Measurements from ENCODE around the gene C1QTNF9B.
"Not testable (repeated sequence)": the region's sequence is repeated elsewhere in the genome, so short reads cannot be mapped to it uniquely, and the experiment has no call there.

C1QTNF9B gene

DNA sequence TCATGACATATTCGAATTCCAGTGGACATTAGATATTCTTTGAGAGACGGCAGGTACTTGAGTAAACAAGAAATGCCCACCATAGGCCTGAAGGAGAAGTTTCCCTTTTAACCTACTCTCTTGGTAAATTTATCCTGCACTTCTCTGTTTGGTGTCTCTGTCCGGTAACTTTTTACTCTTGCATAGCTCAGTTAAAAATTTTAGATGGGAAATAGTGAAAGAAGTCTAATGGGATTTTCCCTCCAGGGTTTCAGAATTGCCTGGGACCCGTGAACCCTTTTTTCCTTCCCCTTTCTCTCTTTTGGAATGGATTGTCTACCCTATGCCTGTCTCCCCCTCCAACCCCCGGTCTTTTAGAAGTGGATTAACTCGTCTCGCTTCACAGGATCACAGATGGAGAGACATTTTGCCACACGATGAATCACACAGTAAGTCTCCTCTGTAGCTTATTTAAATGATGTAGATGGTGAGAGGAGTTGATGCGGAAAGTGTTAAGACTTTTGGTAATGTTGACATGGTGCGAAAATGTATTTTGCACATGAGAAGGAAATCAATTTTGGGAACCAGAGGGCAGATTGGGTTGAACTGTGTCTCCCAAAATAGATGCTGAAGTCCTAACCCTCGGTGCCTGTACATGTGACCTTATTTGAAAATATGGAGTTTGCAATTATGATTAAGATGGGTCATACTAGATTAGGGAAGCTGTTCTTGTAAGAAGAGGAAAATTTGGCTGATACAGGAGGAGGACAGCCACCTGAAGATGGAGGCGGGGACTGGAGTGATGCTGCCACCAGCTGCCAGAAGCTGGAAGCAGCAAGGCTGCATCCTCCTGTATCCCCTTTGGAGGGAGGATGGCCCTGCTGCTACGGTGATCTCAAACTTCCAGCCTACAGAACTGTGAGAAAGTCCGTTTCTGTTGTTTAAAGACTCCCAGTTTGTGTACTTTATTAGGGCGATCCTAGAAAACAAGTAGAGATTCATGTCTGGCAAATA, 7.4 kb downstream of the C1QTNF9B start:
- no peak for DNase-seq

DNA sequence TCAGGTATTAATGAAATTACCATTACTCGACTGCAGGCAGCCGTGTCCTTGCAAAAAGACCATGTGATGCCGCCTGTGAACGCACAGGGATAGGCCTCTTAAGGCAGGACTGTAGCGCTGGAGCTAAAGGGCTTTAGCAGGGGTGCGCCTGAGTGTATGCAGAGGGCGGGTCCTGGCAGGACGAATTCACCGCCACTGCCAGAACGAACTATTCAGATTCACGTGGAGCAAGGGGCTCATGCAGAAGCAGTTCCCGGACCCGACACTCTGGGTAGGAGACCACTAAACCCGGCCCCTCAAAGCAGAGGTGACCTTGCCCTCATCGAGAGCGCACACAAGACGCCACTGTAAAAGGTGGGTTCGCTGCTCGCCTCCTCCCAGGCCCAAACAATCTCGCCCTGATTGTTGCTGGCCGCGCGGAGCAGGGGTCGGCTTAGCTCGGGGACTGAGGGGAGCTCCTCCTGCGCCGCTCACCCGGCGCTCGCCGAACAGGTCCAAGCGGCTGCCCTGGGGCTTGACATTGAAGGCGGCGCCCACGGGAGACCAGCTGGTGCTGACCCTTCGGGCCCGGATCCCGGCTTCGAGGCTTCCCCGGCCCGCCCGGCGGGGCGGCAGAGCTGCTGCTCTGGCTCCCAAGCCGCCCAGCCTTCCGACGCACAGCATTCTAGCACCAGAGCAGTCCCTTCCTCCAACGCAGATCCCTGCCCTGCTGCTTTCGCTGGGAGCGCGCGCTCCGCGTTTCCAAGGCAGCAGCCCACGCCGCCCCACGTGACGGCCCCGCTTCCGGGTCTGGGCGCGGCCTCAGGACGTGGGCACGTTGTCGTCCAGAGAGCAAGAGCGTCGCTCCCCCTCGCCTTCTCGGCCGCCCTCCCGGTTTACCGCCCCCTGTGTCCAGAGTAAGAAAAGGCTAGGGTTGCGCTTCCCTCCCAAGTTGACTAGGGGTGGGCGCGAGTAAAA, 8.4 kb downstream of the C1QTNF9B start, which contains the start of gene MIPEP:
TSS of gene MIPEP (minus strand) at position 743 of the 957 bp plus-strand sequence. CDS start at position 663, 80 bp downstream.
- DNase-seq, result peak; percentile 97

DNA sequence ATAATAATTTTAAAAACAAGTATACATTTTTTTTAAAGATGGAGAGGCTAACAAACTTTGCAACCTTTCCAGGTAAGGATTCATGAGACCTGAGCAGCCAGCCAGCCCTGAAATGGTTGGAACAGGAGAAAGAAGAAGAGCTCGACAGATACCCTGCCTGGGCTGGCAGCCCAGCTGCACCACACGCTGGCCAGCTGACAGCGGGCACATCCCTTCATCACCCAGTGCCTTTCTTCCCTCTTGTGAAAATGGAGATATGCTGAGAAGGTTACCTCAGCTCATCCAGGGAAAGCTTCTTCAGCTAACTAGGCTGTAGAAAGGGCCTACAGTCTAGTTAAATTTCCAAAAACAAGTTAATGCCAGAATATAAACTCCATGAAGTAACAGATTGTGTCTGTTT, 12.9 kb downstream of the C1QTNF9B start:
- not testable (repeated sequence) for DNase-seq

DNA sequence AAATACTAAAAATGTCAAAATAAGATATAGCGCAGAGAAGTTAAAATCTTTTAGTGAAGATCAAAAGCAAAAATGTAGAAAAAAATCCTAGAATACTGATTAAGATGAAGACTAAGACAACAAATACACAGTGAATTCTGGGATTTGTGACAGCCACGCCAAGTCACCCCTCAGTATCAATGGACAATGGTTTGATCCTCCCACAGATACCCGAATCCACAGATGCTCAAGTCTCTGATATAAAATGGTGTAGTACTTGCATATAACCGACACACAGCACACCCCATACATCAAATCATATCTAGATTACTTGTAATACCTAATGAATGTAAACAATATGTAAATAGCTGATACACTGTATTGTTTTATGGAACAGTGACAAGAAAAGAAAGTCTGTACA, 14.0 kb downstream of the C1QTNF9B start:
- DNase-seq, result no peak

DNA sequence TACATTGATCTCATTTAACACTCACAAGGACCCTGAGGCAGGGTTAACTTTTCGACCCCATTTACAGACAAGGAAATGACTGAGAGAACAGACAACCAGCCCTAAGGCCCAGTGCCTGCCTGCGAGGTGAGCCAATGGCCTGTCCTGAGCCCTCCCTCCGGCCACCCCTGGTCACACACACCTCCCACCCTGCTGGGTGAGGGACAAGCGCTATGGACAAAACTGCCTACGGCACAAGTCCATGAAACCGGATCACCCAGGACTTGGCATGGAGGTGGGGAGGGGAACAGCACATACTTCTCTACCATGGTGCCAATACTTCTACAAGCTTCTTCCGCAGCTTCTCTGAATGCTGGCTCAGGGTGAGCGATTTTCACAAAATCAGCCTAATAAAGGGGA, 15.9 kb downstream of the C1QTNF9B start:
- not testable (repeated sequence) for DNase-seq

DNA sequence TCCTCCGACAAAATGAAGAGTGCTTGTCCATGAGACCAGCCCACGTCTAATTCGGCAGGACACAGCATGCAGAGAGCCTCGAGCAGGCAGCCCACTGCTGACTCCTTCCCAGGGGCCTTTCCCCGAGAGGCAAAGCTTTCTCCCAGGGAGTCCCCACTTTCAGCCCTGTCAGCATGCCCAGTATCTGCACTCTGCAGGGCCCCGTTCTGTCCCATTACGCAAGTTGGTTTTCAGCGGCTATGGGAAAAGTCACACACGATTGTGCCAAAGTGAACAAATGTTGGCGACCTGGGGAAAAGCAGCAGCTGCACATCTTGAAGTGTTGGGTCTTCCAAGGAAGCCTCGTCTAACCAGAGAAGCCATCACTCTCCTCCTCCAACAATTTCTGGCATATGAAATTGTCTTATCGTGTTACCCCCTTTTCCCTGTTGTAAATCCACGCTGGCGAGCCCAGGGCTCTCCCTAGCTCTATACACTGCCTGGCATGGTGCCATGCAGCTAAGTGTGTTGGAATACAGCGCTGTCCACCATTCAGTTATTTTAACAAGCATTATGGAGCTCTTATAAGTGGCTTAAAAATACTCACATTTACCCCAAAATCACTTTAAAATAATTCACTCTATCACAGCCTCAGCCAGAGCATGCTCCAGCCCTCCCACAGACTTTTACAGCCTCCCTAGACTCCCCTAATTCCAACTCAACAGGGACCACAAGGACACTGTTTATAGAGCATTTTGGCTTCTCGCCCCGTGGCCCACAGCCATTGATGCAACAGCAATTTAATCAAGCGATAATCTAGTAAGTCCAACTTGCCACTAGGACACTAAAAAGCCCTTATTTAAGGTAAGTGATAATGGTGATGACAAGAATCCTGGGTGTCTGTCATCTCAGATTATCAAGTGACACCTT, 16.6 kb downstream of the C1QTNF9B start:
- not testable (repeated sequence) for DNase-seq

DNA sequence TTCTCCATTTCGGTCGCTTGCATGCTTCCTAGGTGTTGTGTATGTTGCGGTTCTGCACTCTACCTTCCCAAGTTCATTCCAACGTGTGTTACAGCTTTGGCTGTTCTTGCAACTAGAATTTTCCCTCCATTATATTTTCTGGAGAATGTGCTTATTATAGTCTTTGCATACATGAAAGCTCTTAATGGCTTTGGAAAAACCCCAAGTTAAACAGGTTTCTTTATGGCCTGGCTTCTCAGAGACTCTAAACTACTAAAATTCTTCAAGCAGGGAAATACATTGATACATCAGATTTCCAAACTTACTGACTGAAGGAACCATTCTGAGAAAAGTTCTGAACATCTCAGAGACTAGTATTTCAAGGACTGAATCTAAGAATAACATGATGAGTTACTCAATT, 20.0 kb downstream of the C1QTNF9B start:
- DNase-seq, result no peak

DNA sequence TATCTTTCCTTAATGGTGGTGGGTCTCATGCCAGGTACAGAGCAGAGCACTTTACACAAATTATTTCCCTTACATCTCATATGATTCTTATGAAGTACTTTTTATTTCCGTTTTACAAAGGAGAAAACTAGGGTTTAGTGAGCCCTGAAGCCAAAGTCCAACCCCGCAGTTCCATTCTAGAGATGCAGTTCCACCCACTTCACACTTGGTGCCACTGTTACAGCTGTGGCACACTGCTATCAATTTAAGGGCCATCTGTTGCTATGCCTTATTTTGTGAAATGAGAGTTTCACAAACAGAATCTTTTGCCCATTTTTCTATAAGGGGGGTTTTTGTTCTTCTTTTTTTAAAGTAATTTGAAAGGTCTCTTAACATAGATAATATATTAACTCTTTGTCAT, 21.0 kb downstream of the C1QTNF9B start:
- DNase-seq, result no peak

DNA sequence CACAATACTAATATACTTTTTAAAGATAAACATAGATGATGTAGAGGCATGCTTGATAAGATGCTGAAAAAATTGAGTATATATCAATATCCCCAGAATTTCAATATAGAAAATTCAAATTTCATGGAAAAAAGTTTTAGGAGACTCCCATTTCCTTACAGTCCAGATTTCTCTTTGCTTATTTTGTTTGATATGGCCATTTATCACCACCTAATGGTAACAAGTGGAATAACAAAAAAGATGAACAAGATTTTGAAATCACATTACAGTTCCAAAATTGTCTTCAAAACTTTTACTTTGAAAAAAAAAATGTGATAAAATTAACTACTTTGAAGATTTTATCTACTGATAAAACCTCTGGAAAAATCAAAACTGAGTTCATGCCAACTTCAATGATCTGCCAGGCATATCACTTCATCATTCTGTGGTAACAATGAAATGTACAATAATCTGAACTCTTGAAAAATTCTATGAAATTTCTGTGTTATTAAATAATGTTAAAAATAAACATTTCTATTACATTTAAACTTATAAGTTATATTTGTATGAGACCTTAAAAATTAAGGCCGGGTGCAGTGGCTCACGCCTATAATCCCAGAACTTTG, 25.6 kb downstream of the C1QTNF9B start:
- no peak for DNase-seq

DNA sequence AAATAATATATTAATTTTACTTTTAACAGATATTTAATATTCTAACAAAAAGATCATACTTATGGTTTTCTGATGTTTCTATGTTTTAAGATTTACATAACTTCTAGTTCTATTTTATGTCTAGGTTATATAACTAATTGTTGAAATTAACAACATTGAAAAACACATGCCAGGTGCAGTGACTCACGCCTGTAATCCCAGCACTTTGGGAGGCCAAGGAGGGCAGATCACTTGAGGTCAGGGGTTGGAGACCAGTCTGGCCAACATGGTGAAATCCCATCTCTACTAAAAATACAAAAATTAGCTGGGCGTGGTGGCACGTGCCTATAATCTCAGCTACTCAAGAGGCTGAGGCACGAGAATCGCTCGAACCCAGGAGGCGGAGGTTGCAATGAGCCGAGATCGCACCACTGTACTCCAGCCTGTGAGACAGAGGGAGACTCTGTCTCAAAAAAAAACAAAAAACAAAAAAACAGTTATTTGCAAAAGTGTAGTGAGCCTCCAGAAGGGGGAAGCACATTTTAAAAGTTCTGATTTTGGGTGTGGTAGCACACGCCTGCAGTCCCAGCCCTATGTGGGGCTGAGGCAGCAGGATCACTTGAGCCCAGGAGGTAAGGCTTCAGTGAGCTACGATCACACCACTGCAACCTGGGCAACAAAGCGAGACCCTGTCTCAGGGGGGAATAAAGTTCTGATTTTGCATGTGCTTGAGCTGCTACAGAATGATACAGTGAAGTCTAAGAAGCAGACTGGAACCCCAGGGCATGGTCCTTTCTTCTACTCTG, 26.8 kb downstream of the C1QTNF9B start:
- DNase-seq, result no peak

DNA sequence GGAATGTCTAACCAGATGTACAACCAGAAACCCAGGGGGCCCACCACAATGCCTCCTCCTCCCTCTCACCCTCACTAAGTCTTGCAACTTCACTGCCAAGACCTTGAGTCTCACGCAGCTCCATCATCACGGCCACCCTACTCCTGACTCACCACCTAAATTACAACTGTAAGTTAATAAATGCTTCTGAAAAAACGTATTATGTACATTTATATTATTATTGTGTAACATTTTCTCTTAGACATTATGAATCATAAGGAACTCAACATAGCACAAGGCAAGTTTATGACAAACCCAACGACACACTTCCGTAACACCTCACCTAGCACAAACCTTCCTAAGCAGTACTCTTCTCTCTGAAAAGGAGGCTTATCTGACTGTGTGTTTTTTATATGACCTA, 28.8 kb downstream of the C1QTNF9B start:
- no peak for DNase-seq

DNA sequence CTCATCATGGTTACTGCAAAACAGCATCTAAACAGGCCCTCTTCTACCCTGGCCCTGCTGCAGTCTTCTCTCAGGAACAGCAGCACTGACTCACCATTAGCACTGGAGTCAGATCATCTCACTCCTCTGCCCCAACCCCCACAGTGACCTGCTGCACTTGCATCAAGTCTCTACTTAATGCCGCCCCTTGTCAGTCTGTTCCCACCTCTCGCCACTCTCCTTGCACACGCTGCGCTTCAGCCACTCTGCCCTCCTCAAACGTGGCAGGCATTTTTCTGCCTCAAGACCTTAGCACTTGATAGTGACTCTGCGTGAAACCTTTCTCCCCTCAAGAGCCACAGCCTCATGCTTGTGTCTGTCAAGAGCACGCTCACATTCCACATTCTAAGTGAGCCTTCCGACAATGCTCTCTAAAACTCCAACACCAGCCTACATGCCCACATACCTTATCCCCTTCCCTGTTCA, 30.2 kb downstream of the C1QTNF9B start:
- no peak for DNase-seq

DNA sequence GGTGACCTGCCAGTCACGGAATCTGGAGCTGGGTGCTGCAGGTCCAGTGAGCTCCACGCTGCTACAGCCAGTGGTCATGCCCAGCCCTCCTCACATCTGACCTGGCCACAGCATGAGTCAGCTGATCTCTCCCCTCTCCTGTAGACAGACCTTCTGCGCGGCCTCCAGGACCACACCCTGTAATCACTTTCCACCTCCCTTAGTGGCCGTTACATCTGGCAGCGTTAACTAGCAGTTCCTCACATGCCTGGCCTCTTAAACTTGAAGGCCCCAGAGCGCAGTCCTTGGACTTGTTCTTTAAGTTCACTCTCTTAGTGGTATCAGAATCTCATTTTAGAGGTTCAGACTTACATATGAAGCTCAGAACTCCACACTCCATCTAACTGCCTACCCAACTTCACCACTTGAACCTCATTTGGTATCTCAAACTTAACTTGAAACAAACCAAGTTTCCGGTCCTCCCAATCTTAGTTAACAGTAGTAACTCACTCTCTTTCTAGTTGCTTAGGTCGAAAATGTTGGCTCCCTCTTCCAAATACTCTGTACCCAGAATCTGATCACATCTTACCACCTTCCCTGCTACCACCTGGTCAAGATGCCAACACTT, 30.8 kb downstream of the C1QTNF9B start:
- DNase-seq, result no peak

DNA sequence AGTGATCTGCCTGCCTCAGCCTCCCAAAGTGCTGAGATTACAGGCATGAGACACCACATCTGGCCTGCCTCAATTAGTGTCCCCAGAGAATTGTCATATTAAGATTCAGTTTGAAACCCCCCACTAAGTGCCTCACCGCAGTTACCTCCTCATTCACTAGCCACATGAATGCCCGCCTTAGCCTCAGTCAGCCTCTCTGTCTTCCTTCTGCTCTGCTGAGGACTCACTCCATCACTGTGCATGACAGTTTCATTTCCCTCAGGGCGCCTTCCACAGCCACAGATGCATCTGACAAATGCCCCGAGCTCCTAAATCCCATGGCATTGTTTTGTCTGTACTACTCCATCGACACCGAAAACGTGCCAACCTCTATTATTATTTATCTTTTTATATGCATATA, 31.4 kb downstream of the C1QTNF9B start:
- no peak for DNase-seq

DNA sequence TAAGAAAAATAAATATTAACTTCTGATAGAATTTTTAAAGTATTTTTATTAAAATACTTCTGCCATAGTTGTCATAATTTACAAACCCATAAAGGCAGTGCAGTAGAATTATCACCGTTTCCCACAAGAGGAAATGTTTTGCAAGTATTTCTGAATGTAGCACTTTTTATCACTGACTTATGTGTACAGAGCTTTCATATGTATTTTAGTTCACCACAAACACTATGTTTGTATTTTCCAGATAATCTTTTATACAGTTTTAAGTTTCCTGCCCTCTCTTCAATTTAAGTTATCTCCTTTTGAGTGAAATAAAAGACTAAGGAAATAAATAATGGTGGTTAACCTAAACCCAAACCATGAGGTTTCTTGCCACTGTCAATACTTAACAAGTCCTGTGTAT, 32.3 kb downstream of the C1QTNF9B start:
- no peak for DNase-seq

DNA sequence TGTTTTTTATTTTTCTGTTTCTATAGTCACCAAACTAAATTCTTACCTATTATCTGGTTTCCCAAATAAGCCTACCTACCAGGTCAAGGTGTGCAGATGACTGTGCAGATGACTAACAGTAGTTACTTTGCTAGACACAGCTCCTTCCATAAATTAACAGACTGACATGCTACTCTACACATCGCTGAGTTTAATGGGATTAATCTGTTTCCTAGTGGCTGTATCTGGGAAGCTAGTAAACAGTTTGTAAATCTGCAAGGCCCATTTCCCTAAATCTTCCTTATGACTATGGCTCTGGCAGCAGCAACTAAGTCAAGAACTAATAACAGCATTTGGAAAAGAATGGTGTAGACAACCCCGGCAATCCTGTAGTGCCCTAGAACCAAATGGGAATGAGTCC, 36.0 kb downstream of the C1QTNF9B start:
- no peak for DNase-seq

DNA sequence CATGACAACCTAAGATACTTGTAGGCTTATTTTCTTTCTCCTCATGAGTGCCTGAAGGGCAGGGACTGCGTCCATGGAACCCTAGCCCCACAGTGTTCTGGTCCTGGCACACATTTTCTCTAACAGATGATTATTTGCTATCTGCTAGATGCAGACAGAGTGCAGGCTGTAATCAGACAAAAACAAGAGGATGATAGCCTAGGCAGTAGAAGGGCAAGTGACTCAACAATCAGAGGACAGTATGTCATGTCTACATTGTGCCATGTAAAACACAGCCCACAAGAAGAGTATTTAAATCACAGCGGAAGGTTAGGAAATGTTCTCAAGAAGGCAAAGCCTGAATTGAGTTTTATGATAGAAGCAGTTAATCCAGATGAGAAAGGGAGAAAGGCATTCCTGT, 37.4 kb downstream of the C1QTNF9B start:
- no peak for DNase-seq

DNA sequence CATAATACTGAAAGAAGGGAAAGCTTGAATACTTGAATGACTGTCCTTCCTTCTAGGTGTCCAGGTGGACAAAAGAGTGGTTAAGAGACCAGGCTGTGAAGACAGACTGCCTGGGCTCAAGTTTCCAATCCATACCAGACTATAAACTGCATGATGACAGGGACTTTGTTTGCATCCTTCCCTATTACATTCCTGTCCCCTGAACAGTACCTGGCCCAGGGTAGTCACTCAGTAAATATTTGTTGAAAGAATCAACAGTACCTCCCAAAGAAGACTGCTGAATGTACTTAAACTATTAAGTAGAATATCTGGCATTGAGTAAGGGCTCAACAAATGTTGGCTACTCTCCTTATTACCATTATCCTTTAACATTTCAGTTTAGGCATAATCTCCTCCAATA, 37.8 kb downstream of the C1QTNF9B start:
- DNase-seq, result no peak

DNA sequence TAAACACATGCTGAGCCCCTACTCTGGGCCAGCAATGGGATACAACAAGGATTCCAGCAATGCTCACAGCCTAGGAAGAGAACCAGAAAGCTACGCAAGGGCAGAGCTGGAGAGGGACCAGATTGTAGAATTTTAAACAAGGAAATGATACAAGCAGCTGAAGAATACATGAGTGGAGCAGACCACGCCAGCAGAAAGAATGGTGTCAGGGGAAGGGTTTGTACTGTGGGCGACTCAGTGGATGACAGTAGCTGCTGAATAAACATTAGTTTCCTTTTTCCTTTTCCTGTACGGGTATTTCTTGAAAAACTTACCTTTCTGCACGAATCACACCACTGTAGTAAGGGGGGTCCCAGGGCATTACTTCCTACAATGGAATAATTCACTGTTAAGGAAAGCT, 38.8 kb downstream of the C1QTNF9B start:
- no peak for DNase-seq

DNA sequence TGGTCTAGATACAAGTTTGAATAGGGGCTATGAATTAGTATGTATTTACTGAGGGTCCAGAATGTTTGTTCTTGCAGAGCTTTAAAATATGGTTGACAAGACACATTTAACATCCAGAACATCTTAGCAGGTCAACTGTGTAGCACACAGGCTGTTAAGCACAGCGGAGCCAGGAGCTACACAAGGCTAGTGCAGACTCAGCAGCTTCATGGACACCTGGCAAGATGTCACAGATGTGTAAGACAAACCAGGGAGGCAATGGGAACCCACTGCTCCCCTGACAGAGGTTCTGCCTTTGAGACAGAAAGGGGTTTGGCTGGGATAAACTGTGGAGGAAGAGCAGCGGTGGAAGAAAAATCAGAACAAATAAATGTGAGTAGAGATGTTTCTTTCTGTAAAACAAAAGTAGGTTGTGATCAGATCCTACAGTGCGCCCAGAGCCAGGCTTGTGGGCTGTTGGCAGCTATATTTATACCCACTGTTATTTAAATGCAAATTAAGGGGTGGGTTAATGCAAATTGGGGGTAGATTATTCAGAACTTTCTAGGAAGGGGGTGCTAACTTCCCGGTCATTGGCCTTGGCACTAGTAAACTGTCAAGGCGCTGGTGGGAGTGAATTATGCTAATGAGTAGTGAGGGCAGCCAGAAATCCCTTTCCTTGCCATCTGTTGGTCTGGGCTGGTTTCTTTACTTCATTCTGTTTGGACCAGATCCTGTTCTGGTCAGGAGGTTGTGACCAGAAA, 41.1 kb downstream of the C1QTNF9B start:
- no peak for DNase-seq

Measured in activated CD8-positive, alpha-beta memory T cell treated with anti-CD3 and anti-CD28 coated beads, Interleukin-2, amount 50 U/mL, for 48 hours (primary cell).